Keratinocyte (primary cell): ENCODE results near the gene NDUFV1. TPM values are rescaled to one million over a fixed set of nuclear protein-coding genes. Genes with fewer than 3 reads are reported as not detected.
"Not testable (repeated sequence)": the region's sequence is repeated elsewhere in the genome, so short reads cannot be mapped to it uniquely, and the experiment has no call there.

Source experiments
- DNase-seq: peaks from one replicate; pipeline ENCODE4 v3.0.0-alpha.2; 2011; ENCODE audit warnings: low read depth, missing footprints, low spot score
- FAIRE-seq: peaks from 2 replicates; lab custom pipeline; 2011; peaks lifted over from hg19 to GRCh38; lab: Jason Lieb, UNC
- H2AFZ ChIP-seq: 2 replicates; pipeline ENCODE4 v1.6.0; 2012; ENCODE audit warnings: low read length, control low read depth, inconsistent platforms; ENCODE audit not compliant: control insufficient read depth
- H3K27ac ChIP-seq: 2 replicates; pipeline ENCODE4 v1.5.1; 2011; ENCODE audit warnings: low read length; ENCODE audit not compliant: control insufficient read depth, insufficient read depth
- H3K27me3 ChIP-seq: 3 replicates; pipeline ENCODE4 v1.6.0; 2011; ENCODE audit warnings: low read length; ENCODE audit not compliant: control insufficient read depth, insufficient read depth; ENCODE audit errors: extremely low read depth
- H3K36me3 ChIP-seq, 2 experiments: 2 replicates in 1 of 2; 3 replicates in 1 of 2; pipeline ENCODE4 v1.5.1; 2011; ENCODE audit warnings: low read length in 2 of 2, mild to moderate bottlenecking in 1 of 2; ENCODE audit not compliant: control insufficient read depth in 2 of 2, insufficient read depth in 2 of 2; ENCODE audit errors: extremely low read depth in 1 of 2
- H3K4me1 ChIP-seq: 3 replicates; pipeline ENCODE4 v1.5.1; 2011; ENCODE audit warnings: low read length; ENCODE audit not compliant: control insufficient read depth, insufficient read depth; ENCODE audit errors: extremely low read depth
- H3K4me2 ChIP-seq: 3 replicates; pipeline ENCODE4 v1.6.0; 2011; ENCODE audit warnings: low read depth, low read length; ENCODE audit not compliant: control insufficient read depth, insufficient read depth; ENCODE audit errors: extremely low read depth
- H3K4me3 ChIP-seq, 3 experiments: fragments of 200-600 bp in 1 of 3; sonication (generic) in 1 of 3; 2 replicates in 2 of 3; 3 replicates in 1 of 3; pipeline ENCODE4 v1.5.1; 2011 to 2016; ENCODE audit warnings: low read length in 3 of 3, mild to moderate bottlenecking in 3 of 3, control low read depth in 2 of 3, inconsistent platforms in 1 of 3, low read depth in 1 of 3, mixed read lengths in 1 of 3, mixed run types in 1 of 3, moderate library complexity in 1 of 3; ENCODE audit not compliant: control insufficient read depth in 2 of 3, insufficient read depth in 2 of 3; ENCODE audit errors: extremely low read depth in 1 of 3
- H3K79me2 ChIP-seq: 2 replicates; pipeline ENCODE4 v1.6.0; 2012; ENCODE audit warnings: low read length; ENCODE audit not compliant: control insufficient read depth, insufficient read depth
- H3K9ac ChIP-seq: 3 replicates; pipeline ENCODE4 v1.6.0; 2011; ENCODE audit warnings: low read length; ENCODE audit not compliant: control insufficient read depth, insufficient read depth; ENCODE audit errors: extremely low read depth
- H3K9me1 ChIP-seq: 3 replicates; pipeline ENCODE4 v1.6.0; 2011; ENCODE audit warnings: low read length; ENCODE audit not compliant: control insufficient read depth, insufficient read depth; ENCODE audit errors: extremely low read depth
- H3K9me3 ChIP-seq: 2 replicates; pipeline ENCODE4 v1.5.1; 2012; ENCODE audit warnings: low read depth, low read length; ENCODE audit not compliant: control insufficient read depth
- H4K20me1 ChIP-seq: 3 replicates; pipeline ENCODE4 v1.6.0; 2011; ENCODE audit warnings: low read length; ENCODE audit not compliant: control insufficient read depth, insufficient read depth; ENCODE audit errors: extremely low read depth
- CTCF ChIP-seq, 3 experiments: IDR thresholded peaks in 1 of 3; conservative IDR thresholded peaks in 1 of 3; optimal IDR thresholded peaks in 1 of 3; 2 replicates in 2 of 3; 3 replicates in 1 of 3; pipeline versions ENCODE3 to v1.5.1; 2011; ENCODE audit warnings: low read length in 3 of 3, mild to moderate bottlenecking in 3 of 3, moderate library complexity in 2 of 3, control low read depth in 1 of 3, inconsistent platforms in 1 of 3; ENCODE audit not compliant: insufficient read depth in 2 of 3; ENCODE audit errors: extremely low read depth in 1 of 3
- EZH2 ChIP-seq: IDR thresholded peaks from one replicate; pipeline ENCODE4 v1.6.1; 2012; ENCODE audit warnings: inconsistent platforms, mild to moderate bottlenecking, low read length, moderate library complexity
- dilution Hi-C: fragments of 300-500 bp; cut with MboI; formaldehyde crosslinking; loops from one replicate; pipeline ENCODE4 v1.7.0; 2020; ENCODE audit warnings: low sequenced_read_pairs; ENCODE audit not compliant: extremely low pct_ligation_motif_present
- polyA plus RNA-seq, 5 experiments: library from polyadenylated mRNA; depleted of rRNA in 3 of 5; stranded (reverse) in 3 of 5; stranded (forward) in 1 of 5; unstranded in 1 of 5; fragments of >200 nt; gene quantifications; 1 replicate in 1 of 5; 2 replicates in 3 of 5; 3 replicates in 1 of 5; pipeline versions ENCODE4 v1.2.1 to v1.2.3, GENCODE V29; 2011 to 2012; ENCODE audit warnings: missing spikeins in 2 of 5, low read depth in 1 of 5, low replicate concordance in 1 of 5

The NDUFV1 gene
- polyA plus RNA-seq, 1 donor (not counting 4 experiments of a cell fraction or from before 2014, with no cell fraction given), result 102 TPM

- Histone ChIP-seq H3K9me1 (no peaks in the 10 kb centered on the region), H3K79me2 (no peaks in the 10 kb centered on the region), H2AFZ (no peak overlapping the region), H3K9me3 (no peaks in the 10 kb centered on the region), H3K27ac (no peak overlapping the region), H3K4me3 (no peak overlapping the region), H3K36me3 (no peaks in the 10 kb centered on the region), H3K9ac (no peak overlapping the region), H3K27me3 (no peaks in the 10 kb centered on the region), H3K4me1 (peaks cover 25% of the 10 kb centered on the region), H3K4me2 (no peak overlapping the region), H4K20me1 (no peaks in the 10 kb centered on the region)
- no peak for FAIRE-seq
- dilution Hi-C loops, result no loop called here
- no peak for DNase-seq
- TF ChIP-seq EZH2, result no peak
- no peak for TF ChIP-seq CTCF (optimal IDR thresholded peaks at IDR 0.05 in 1 of 3, IDR thresholded peaks at IDR 0.05 in 1 of 3, conservative IDR thresholded peaks at IDR 0.05 in 1 of 3; ENCODE audit: extremely low read depth in 1 of 3, insufficient read depth in 2 of 3, low read length in 3 of 3)
Observed at GRCh38 chr11:67561971-67562619, 44.6 kb upstream of the NDUFV1 start.

DNA sequence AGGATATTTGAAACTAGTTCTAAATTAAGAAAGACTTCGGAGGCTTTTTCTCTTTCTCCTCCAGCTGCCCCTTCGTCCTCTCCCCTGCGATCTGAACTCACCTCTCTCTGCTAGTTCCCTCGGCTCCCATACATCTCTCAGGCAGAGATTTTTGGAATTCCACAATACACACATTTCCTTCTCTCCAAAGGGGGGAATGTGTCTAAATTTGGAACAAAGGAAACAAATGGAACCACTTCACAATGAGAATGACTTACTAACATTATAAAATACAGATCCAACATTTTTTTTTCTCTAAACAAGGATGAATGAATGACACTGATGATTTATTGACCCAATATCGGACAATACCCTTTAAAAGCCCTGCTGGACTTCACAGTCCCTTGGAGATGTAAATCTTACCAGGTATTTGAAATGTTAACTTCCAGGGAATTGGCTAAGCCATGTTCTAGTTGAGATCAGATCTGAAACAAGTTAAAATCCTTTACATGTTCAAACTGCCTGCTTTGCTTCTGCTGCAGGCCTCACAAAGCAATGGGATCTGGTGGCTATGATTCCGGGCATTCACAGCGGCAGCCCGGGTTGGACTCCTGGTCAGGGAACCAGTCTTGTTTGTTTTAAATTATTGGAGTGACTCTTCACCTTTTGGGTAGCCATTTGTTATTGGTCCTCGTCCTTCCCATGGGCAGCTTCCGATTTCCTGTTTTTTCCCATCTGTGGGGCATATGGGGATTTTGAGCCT, 43.6 kb upstream of the NDUFV1 start:
- FAIRE-seq (no peak), DNase-seq (no peak)
- TF ChIP-seq CTCF (optimal IDR thresholded peaks at IDR 0.05 in 1 of 3, IDR thresholded peaks at IDR 0.05 in 1 of 3, conservative IDR thresholded peaks at IDR 0.05 in 1 of 3; ENCODE audit: extremely low read depth in 1 of 3, insufficient read depth in 2 of 3, low read length in 3 of 3) (no peak), EZH2 (no peak)
- H3K4me1 ChIP-seq, result peaks cover 25% of the 10 kb centered on the region
- peak overlapping the region; percentile 45 for H3K4me2 ChIP-seq
- H3K36me3 ChIP-seq, result no peaks in the 10 kb centered on the region
- peak overlapping the region in 1 of 3 experiments; percentile 33 for H3K4me3 ChIP-seq
- dilution Hi-C loops, result no loop called here
- peak overlapping the region; percentile 75 for H3K27ac ChIP-seq
- H3K9ac ChIP-seq, result peak overlapping the region; percentile 28
- H2AFZ ChIP-seq, result no peak overlapping the region
- no peaks in the 10 kb centered on the region for H3K9me1 ChIP-seq
- no peaks in the 10 kb centered on the region for H3K27me3 ChIP-seq
- H3K9me3 ChIP-seq, result no peaks in the 10 kb centered on the region
- no peaks in the 10 kb centered on the region for H4K20me1 ChIP-seq
- no peaks in the 10 kb centered on the region for H3K79me2 ChIP-seq

- H3K27me3 ChIP-seq, dilution Hi-C loops, H3K9me3 ChIP-seq, H3K79me2 ChIP-seq, H3K36me3 ChIP-seq, H4K20me1 ChIP-seq, H3K9me1 ChIP-seq, H2AFZ ChIP-seq, FAIRE-seq, DNase-seq: not testable (repeated sequence)
- Histone ChIP-seq H3K4me3 (peak overlapping the region in 1 of 3 experiments; percentile 33), H3K4me1 (peaks cover 23% of the 10 kb centered on the region), H3K27ac (peak overlapping the region; percentile 75), H3K4me2 (peak overlapping the region; percentile 56), H3K9ac (peak overlapping the region; percentile 33)
Observed at GRCh38 chr11:67563705-67564114, 43.0 kb upstream of the NDUFV1 start.
